Measurements from ENCODE around the gene FGR.
"Not testable (repeated sequence)": the region's sequence is repeated elsewhere in the genome, so short reads cannot be mapped to it uniquely, and the experiment has no call there.

FGR gene

DNA sequence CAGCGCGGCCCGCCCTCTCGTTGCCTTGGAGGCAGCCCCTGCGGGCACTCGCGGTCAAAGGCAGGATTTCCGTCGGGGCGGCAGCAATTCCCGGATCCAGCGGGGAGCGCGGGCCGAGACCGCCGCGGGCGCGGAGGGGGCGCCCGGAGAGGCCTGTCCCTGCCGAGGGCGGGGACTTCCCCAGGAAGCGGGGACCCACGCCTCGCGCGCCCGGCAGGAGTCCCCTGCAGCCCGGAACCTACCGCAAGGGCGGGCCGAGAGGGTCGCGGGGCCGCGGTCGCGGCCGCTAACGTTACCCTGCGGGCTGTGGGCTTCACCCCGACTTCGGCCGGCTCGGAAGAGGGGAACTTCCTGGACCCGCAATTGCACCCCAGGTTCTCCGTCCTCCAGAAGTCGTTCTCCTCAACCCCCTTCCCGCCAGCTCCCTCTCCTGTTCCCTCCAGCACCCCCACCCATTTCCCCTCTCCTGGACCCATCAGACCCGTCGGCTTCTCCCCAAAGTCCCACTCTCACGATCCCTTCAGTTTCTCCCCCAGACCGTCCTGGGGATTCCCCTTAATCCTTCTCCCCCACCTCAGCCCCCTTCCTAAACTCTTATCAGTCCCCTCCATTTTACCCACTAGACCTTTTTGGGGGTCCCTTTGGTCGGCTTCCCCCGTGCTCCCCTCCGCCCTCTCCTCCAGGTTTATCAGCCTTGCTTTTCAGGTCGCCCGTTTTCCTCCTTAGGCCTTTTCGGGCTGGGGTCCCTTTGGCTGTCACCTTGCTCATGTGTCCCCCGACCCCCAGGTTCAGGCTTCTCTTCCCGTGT is 604 bp downstream of the FGR start:
- DNase-seq: no peak

DNA sequence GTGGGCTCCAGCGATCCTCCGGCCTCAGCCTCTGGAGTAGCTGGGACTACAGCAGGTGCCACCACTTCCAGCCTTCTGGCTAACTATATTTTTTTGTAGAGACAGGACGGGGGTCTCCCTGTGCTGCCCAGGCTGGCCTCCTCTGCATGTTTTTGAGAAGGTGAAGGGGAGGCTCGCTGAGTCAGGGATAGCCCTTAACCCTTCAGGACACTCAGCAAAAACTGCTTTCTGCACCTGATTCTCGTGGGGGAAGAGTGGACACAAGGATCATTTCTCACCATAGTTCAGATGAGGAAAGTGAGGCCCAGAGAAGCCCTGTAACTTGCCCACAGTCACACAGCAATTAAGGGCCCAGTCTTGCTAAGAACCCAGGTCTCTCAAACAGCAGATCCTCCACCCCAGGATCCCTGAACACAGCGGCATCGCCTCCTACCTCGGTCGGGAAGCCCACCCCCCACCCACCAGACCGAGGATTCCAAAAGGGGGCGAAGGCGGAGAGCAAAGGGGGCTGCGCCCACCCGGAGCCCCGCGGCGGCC is 1.3 kb downstream of the FGR start:
- DNase-seq: no peak

DNA sequence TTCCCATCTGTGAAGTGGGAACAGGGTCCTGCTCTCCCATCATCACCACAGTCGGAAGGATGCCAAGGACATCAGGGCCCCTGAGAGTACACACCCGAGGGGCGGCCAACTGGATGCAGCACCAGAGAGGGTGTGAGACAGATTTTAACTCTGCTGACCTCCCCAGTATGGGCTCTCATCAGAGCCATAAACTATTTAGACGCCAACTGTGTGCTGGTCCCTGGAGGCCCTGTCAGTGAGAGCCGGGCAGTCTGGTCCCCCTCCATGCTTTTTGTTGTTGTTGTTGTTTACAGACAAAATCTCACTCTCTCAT is 1.7 kb downstream of the FGR start:
- DNase-seq: no peak

DNA sequence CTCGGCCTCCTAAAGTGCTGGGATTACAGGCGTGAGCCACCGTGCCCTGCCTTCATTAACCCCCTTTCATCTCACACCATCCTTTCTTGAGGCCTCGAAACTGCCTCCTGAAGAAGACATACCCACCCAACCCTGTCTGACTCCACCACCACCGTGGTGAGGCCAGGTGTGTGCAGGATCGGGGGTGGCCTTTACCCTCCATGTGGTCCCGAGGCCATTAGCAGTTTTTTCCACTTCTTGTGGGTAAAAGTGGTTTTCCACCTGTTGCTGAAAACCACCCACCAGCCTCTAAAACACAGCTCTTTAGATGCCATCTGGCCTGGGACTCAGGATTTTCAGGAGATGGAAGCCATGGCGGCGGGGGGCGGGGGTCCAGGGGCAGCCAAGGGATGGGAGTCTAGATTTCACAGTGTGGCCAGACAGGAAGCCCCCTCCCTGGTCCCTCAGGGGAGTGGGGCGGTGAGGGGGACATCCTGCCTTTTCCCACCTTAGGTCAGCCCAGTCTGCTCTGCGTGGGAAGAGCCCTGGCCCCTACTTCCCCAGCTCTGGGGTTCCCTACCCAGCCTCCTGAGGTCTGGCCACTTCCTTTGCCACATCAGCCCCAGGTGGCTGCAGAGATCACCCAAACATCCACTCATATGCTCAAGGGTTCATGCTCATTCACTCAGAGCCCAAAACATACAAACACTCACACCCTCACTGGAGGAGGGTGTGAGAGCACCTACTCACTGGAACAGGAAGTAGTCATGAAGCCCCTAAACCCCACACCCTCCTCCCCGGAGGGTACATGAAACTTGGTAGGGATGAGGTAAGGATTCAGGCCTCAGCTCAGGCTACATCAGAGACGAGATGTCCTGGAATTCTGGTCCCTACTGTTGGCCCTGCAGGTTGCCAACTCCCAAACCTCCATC is 2.3 kb downstream of the FGR start:
- no peak for DNase-seq

DNA sequence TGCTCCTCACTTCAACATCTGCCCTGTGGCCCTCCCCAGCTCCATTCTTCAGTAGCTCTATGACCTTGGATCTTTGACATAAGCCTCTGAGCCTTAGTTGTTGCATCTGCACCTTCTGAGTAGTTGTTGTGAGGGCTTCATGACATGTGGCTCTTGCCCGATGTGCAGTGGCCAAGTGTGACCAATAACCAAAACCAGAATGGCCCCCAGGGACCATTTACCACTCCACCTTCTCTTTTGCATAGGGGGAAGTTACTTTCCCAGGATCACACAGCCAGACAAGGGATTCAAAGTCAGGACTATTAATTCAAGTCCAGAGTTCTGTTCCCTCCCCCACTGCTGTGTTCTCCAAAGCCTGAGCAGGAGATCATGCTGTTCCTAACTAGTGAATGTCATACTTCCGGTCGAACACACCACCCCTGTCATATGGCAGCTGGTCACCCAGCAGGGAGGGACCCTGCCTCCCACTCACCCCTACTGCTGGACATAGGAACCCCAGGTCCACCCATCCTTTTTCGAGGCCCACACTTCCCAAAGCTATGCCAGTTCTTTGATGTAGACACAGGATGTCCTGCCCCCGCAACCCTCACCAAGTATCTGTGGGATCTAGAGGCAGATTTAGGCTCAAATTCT is 4.0 kb downstream of the FGR start:
- DNase-seq: no peak

DNA sequence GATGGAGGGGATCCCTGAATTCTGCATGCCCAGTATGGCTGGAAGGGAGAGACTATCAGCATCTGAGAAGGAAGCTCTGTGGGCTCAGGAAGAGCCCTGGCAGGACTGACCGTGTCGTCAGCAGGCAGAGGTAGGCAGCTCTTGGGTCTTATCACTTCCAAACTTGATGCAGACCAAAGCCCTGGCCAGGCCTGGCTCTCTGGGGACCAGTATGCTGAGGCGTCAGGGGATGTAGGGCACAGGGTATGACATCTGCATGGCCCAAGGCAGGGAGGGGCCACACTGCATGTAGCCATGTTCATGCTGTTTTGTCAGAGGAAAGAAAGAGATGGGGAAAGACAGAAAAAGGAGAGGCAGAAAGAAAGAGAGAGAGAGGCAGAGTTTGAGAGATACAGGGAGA is 6.3 kb downstream of the FGR start:
- DNase-seq: no peak

DNA sequence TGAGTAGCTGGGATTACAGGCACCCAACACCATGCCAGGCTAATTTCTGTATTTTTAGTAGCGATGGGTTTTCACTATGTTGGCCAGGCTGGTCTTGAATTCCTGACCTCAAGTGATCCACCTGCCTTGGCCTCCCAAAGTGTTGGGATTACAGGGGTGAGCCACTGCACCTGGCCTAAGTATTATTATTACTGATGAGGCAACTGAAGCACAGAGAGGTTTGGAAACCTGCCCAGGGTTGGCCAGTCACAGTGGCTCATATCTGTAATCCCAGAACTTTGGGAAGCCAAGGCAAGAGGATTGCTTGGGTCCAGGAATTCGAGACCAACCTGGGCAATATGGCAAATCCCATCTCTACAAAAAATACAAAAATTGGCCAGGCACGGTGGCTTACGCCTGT is 7.3 kb downstream of the FGR start:
- not testable (repeated sequence) for DNase-seq

DNA sequence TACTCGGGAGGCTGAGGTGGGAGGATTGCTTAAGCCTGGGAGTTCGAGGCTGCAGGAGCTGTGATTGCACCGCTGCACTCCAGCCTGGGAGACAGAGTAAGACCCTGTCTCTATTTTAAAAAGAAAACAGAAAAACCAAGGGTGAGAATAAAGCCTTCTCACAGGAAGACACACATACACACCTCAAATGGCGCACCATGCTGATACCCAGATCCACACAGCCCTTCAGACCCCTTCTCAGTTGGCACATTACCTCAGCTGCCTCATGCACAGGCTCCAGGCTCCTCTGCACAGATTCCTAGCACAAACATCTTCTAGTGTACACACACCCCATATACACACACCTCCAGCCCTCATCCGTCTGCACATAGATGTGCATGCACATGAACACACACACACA is 7.9 kb downstream of the FGR start:
- DNase-seq: no peak

DNA sequence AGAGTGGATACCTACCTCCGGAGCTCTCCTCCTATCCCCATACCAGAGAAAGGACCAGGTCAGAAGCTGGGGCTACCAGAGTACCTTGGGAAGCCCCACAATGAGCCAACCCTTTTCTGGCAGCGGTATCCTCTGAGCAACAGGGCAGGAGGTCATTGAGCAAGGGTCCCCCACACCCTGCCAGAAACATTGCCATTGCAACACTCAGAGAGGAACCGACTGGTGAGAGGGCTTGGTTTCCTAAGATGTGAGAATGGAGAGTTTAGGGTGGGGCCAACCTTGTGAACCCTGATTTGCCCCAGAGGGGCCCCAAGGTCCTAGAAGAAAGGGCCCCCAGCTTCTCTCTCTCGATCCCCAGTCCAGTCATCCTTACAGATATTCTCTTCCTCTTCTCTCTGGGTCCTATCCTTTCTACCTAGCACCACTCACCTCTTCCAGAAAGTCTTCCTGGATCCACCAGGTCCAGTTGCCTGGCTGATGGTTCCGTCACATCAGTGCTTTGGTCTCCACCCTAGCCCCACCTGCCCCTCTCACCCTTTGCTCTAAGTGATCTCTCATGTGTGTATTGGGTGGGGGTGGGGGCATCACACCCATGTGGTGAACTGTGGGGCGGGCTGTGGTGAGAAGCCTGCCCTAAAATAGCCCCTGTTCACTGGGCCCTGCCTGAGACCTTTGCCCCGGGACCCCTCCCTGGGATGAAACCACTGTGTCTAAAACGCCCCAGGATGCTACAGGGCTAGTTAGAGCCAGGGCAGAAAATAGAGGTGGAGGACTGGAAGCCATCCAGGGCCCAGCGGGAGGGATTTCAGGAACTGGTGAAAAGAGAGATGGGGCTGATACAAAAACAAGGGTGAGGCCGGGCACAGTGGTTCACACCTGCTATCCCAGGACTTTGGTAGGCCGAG is 8.7 kb downstream of the FGR start:
- no peak for DNase-seq

DNA sequence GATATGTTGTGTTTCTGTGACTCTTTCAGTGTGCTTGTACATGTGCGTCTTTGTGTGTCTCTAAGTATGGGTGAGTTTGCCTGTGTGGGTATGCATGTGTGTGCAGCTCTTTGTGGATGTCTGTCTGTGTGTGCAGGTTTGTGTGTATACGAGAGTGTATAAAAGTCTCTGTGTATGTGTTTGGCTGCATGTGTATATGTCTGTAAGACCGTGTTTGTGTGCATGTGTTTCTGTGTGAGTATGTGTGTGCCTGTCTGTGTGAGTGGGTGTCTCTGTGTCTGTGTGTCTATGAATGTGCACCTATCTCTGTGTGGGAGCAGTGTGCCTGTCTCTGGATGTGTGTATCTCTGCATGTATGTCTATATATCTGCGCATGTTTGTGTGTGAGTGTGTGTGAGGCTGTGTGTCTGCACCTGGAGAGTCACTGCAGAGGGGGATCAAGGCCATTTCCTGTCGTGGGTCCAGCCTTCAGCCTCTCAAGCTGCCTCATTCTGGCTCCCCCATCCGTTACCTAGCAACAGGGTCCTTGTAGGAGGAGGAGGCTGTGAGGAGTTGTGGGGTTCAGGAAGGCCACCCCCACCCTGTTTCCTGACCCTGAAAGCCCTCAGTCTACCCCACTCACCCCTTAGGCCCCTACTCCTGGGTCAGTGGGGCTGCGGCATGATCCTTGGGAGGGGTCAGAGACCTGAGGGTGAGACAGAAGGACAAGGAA is 10.4 kb downstream of the FGR start:
- no peak for DNase-seq

DNA sequence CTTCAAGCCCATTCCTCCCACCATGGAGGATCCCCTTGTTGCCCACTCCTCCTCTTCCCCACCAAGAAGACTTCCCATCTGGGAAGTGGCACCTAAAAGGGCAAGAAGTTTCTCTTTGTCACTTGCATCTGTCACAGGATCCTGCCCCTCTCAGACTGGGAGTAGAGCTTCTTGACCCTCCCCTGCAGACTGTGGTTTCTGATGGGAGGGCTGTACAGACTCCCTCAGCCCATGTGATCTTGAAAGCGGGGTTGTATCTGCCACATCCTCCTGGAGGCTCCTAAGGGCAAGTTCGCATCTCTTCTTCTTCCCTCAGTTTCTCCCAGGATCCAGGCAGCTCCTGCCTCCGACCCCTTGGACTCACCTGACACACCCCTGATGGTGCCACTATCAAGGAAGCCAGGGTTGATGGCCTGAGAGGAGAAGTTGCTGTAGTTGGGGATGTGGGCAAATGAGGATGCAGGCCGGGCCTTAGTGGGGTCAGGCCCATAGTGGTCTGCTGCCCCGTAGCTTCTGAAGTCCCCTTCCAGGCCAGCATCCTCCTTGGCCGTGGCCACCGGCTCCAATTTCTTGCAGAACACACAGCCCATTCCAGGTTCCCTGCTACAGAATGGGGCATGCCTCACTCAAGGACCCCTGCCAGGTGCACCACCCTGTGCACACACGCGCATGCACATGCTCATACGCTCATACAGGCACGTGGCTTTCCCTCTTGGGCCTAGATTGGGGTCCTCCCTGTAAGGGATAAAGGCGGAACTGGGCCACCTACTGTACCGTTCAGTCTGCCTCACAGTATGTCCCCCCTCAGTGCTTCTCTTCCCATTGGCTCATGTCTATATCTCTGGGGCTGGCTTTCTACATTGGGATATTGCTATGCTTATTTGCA is 11.4 kb downstream of the FGR start:
- DNase-seq: no peak

DNA sequence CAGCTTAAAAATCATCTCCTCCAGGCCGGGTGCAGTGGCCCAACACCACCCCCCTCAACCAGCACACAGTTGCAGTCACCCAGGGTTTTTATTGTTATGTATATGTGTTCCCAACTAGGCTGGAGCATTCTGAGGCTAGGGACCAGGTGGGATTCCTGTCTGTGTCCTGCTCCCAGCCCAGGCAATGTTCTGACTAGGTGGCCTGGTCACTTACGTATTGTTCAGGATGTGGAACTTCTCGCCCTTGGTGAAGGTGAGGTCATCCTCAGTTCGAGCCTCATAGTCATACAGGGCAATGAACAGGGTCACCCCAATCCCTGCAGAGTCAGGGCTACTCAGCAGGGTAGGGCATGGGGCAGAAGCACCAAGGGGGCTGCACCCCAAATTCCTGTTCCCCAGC is 12.2 kb downstream of the FGR start:
- no peak for DNase-seq

DNA sequence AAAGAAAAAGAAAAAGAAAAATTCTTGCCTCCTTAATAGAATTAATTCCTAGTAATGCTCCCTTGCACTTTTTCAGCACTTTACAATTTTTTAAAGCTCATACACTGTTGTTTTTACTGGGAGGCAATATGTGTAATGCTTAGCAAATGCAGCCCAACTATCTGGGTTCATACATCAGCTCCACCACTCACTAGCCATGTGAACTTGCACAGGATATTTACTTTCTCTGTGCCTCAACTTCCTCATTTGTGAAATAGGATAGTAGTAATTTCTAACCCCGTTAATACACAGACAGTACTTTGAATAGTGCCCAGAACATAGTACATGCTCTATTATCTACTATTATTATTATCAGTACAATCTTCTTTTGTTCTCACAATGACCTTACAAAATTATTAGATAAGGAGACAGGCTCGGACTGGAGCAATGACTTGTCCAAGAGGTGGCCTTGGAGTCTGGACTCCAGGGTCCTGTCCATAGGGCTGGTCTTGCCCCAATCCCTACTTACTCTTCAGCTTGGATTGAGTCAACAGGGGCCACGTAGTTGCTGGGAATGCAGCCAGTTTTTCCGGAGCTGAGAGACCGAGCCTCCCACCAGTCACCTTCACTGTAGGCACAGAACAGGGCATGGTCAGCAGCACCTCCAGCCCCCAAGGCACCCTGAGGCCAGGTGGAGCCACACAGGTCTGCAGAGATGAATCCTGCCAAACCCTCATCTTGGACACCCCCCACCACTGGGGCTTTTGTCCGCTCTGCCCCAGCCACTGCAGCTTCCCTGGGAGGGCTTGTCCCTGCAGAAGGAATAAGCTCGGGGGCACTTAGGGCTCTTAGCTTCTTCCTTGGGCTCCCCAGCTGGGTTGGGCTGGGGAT is 13.7 kb downstream of the FGR start:
- no peak for DNase-seq

DNA sequence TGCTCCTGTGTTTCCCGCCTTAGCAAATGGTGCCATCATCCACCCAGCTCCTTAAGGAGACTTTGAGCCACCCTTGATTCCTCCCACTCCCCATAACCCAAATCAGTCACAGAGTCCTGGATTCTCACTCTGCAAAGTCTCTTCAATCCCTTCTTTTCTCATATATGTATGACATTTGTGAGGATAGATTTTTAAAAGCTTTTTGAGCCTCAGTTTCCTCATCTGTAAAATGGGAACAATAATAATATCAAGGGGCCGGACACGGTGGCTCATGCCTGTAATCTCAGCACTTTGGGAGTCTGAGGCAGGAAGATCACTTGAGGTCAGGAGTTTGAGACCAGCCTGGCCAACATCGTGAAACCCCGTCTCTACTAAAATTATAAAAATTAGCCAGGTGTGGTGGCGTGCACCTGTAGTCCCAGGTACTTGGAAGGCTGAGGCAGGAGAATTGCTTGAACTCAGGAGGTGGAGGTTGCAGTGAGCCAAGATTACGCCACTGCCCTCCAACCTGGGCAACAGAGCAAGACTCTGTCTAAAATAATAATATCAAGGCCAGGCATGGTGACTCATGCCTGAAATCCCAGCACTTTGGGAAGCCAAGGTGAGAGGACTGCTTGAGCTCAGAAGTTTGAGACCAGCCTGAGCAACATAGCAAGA is 15.1 kb downstream of the FGR start:
- not testable (repeated sequence) for DNase-seq

DNA sequence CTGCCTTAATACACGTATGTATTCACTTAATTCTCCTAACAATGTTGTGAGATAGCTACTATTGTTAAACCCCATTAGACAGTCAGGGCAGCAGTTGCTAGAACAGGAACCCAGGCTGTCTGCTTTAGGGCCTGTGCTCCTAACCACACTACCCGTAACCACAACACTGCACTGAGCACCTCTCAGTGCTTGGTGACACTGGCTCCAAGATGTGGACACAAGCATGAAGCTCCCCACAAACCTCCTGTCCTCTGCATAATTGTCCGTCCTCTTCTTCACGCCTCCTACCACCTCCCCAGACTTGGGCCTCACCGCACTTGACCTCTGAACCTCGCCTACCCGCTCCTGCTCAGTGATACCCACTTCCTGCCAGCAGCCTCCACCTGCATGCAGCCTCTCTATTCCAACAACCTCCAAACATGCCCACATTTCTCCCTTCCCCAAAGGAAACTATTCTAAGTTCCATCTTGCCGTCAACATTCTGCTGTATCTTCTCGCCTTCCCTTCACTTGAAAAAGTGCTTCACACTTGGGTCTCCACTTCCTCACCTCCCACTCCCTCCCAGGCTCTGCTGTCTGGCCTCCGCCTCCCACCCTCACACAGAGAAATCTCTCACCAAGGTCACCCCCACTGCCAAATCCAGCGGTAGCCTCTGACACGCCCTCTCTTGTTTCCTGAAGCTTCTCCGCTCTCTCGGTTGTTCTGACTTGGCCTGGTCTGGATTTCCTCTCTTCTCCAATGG is 16.5 kb downstream of the FGR start:
- DNase-seq: no peak

DNA sequence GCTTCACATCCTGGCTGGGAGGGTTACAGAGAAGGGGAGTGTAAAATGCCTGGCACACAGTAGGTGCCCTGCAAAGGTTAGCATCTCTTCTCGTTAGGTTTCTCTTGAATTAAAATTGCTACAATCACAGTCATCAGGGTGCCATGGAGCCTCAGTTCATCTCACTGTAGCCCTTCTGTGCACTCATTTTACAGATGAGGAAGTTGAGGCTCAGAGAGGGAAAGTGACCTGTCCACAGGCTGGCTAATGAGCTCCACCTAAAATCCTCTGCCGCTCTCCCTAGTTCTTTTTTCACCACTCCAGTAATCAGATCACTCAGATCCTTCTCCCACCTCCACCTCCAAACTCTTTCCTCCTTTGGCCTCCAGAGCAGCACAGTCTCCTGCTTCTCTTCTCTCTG is 17.6 kb downstream of the FGR start:
- DNase-seq: no peak

DNA sequence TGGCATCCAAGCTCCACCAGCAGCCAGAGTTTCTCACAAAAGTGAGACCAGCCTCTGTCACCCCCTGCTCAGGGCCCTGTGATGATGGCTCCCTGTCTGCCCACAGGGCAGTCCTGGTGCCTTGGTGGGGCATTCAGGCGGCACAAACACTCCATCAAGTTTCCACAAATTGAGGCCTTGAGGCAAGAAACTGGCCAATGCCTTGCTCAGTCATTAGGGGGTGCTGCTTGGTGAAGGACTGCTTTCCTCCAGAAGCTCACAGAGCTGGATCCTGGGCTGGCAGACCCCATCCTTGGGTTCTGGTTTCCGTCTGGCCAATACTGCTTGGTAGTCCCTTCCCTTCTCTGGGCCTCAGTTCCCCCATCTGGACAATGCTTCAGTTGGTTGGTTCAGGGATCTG is 18.5 kb downstream of the FGR start:
- no peak for DNase-seq
